ENCODE measurements around the gene ANKS3. TPM values are rescaled to one million over a fixed set of nuclear protein-coding genes. Genes with fewer than 3 reads are reported as not detected.

The ANKS3 gene
- polyA plus RNA-seq, 3 donors: 0.59 to 13.7 (median 0.95) TPM

- H4K20me1 ChIP-seq (ENCODE audit: insufficient read depth, low read length): no peaks in the 10 kb centered on the region
- no peaks in the 10 kb centered on the region for H3K9me3 Mint-ChIP-seq
- peaks cover 33 to 61% of the 10 kb centered on the region in 2 donors for H3K36me3 ChIP-seq (replicated peaks in 1 of 2; ENCODE audit: control insufficient read depth in 1 of 2, insufficient read depth in 2 of 2, low read length in 2 of 2)
- H3K27me3 Mint-ChIP-seq (ENCODE audit: low read depth in 3 of 3): no peaks in the 10 kb centered on the region
- H3K9ac ChIP-seq (ENCODE audit: insufficient read depth, low read length, poor library complexity, severe bottlenecking): no peak overlapping the region
- no peaks in the 10 kb centered on the region for H3K79me2 ChIP-seq (ENCODE audit: insufficient read depth, low read length)
- H2AFZ ChIP-seq (ENCODE audit: insufficient read depth, low read depth, low read length, poor library complexity, severe bottlenecking): no peak overlapping the region
- no peak overlapping the region for H3K4me2 ChIP-seq (replicated peaks; ENCODE audit: extremely low read depth, low read length, poor library complexity, severe bottlenecking)
- H3K4me1 ChIP-seq (ENCODE audit: control insufficient read depth in 1 of 2, insufficient read depth in 2 of 2, low read length in 2 of 2): no peaks in the 10 kb centered on the region
- H3K36me3 Mint-ChIP-seq: peaks cover 40 to 60% of the 10 kb centered on the region in 2 donors
- no peak overlapping the region for H3K27ac ChIP-seq (ENCODE audit: low read depth in 1 of 2, low read length in 2 of 2)
- no peaks in the 10 kb centered on the region for H3K27me3 ChIP-seq (ENCODE audit: control insufficient read depth in 2 of 2, insufficient read depth in 2 of 2, low read length in 2 of 2)
- no peak overlapping the region for H3K4me3 ChIP-seq (replicated peaks in 1 of 3; ENCODE audit: low read depth in 2 of 3, low read length in 3 of 3)
- no peaks in the 10 kb centered on the region for H3K9me3 ChIP-seq (replicated peaks in 1 of 2; ENCODE audit: control insufficient read depth in 1 of 2, insufficient read depth in 1 of 2, low read length in 2 of 2)
- H3K27ac Mint-ChIP-seq: peak overlapping the region in 2 of 7 donors; percentile 48 to 65
- no peak for DNase-seq
- no peak overlapping the region for H3K4me3 Mint-ChIP-seq
- intact Hi-C loops (cut with micrococcal nuclease): no loop called here
- TF ChIP-seq, protein P1, sequence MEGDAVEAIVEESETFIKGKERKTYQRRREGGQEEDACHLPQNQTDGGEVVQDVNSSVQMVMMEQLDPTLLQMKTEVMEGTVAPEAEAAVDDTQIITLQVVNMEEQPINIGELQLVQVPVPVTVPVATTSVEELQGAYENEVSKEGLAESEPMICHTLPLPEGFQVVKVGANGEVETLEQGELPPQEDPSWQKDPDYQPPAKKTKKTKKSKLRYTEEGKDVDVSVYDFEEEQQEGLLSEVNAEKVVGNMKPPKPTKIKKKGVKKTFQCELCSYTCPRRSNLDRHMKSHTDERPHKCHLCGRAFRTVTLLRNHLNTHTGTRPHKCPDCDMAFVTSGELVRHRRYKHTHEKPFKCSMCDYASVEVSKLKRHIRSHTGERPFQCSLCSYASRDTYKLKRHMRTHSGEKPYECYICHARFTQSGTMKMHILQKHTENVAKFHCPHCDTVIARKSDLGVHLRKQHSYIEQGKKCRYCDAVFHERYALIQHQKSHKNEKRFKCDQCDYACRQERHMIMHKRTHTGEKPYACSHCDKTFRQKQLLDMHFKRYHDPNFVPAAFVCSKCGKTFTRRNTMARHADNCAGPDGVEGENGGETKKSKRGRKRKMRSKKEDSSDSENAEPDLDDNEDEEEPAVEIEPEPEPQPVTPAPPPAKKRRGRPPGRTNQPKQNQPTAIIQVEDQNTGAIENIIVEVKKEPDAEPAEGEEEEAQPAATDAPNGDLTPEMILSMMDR (IDR thresholded peaks at IDR 0.05): no peak
- 93% methylated on average over 10 of the region's 11 CpGs for WGBS (ENCODE audit: insufficient coverage)
- H3K4me1 Mint-ChIP-seq: no peaks in the 10 kb centered on the region
Measured at GRCh38 chr16:4724661-4725270, 9.3 kb downstream of the ANKS3 start.

DNA sequence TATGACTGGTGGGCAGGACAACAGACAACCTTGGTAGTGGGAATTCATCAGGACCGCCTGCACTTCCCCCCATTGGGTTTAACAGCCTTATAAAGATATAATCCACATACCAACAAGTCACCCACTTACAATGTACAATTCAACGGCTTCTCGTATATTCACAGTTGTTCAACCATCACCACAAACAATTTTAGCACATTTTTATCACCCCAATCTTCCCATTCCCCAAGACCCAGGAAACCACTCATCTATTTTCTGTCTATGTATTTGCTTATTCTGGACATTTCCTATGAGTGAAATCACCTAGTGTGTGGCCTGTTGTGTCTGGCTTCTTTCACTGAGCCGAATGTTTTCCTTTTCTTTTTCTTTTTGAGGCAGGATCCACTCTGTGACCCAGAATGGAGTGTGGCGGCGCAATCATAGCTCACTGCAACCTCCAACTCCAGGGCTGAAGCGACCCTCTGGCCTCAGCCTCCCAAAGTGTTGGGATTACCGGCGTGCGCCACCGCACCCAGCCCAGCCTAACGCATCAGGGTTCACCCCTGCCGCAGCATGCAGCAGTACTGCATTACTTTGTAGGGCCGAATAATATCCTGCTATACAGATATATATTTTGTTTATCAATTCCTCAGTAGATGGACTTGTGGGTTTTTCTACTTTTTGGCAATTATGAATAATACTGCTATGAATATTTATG, 10.9 kb downstream of the ANKS3 start:
- no peaks in the 10 kb centered on the region for H3K4me1 ChIP-seq (ENCODE audit: control insufficient read depth in 1 of 2, insufficient read depth in 2 of 2, low read length in 2 of 2)
- Mint-ChIP-seq H3K9me3 (no peaks in the 10 kb centered on the region), H3K36me3 (peaks cover 30 to 51% of the 10 kb centered on the region in 2 donors), H3K4me1 (no peaks in the 10 kb centered on the region), H3K27me3 (ENCODE audit: low read depth in 3 of 3) (no peaks in the 10 kb centered on the region), H3K27ac (no peak overlapping the region), H3K4me3 (no peak overlapping the region)
- H3K4me3 ChIP-seq (replicated peaks in 1 of 3; ENCODE audit: low read depth in 2 of 3, low read length in 3 of 3): no peak overlapping the region
- no peak for DNase-seq
- H3K9me3 ChIP-seq (replicated peaks in 1 of 2; ENCODE audit: control insufficient read depth in 1 of 2, insufficient read depth in 1 of 2, low read length in 2 of 2): no peaks in the 10 kb centered on the region
- H2AFZ ChIP-seq (ENCODE audit: insufficient read depth, low read depth, low read length, poor library complexity, severe bottlenecking): no peak overlapping the region
- intact Hi-C loops (cut with micrococcal nuclease): no loop called here
- no peaks in the 10 kb centered on the region for H3K79me2 ChIP-seq (ENCODE audit: insufficient read depth, low read length)
- no peaks in the 10 kb centered on the region for H3K27me3 ChIP-seq (ENCODE audit: control insufficient read depth in 2 of 2, insufficient read depth in 2 of 2, low read length in 2 of 2)
- no peaks in the 10 kb centered on the region for H4K20me1 ChIP-seq (ENCODE audit: insufficient read depth, low read length)
- no peak overlapping the region for H3K27ac ChIP-seq (ENCODE audit: low read depth in 1 of 2, low read length in 2 of 2)
- H3K36me3 ChIP-seq (replicated peaks in 1 of 2; ENCODE audit: control insufficient read depth in 1 of 2, insufficient read depth in 2 of 2, low read length in 2 of 2): peaks cover 27 to 51% of the 10 kb centered on the region in 2 donors
- no peak overlapping the region for H3K4me2 ChIP-seq (replicated peaks; ENCODE audit: extremely low read depth, low read length, poor library complexity, severe bottlenecking)
- WGBS (ENCODE audit: insufficient coverage): 94% methylated on average over 5 of the region's 14 CpGs
- TF ChIP-seq, protein P1 (IDR thresholded peaks at IDR 0.05): no peak
- H3K9ac ChIP-seq (ENCODE audit: insufficient read depth, low read length, poor library complexity, severe bottlenecking): no peak overlapping the region
